ENCODE results near the gene OSTF1. TPM values are rescaled to one million over a fixed set of nuclear protein-coding genes. Genes with fewer than 3 reads are reported as not detected.

The OSTF1 gene
- total RNA-seq, 3 donors from 2014 or later = 26.9 to 38.9 (median 36.4) TPM

- no peak overlapping the region for H3K4me3 ChIP-seq
- TF ChIP-seq CTCF (IDR thresholded peaks at IDR 0.05) (no peak), POLR2AphosphoS5 (IDR thresholded peaks at IDR 0.05) (no peak), POLR2A (IDR thresholded peaks at IDR 0.05) (no peak)
- DNase-seq (ENCODE audit: low spot score in 2 of 2) = no peak
- H3K27ac ChIP-seq = no peak overlapping the region
- intact Hi-C loops (cut with DNase I; ENCODE audit: low total_unique reads) = no loop called here
- H3K9me3 ChIP-seq = no peaks in the 10 kb centered on the region
- no peaks in the 10 kb centered on the region for H3K4me1 ChIP-seq
- H3K27me3 ChIP-seq = no peaks in the 10 kb centered on the region
- no peaks in the 10 kb centered on the region for H3K36me3 ChIP-seq
Measured at GRCh38 chr9:75104607-75105006, 16.3 kb downstream of the OSTF1 start.

GRCh38 chr9:75105019-75105540 lies 16.8 kb downstream of the OSTF1 start:
- H3K4me1 ChIP-seq = no peaks in the 10 kb centered on the region
- DNase-seq (ENCODE audit: low spot score in 2 of 2) = no peak
- H3K36me3 ChIP-seq = no peaks in the 10 kb centered on the region
- H3K9me3 ChIP-seq = no peaks in the 10 kb centered on the region
- H3K27me3 ChIP-seq = no peaks in the 10 kb centered on the region
- intact Hi-C loops (cut with DNase I; ENCODE audit: low total_unique reads) = no loop called here
- no peak overlapping the region for H3K27ac ChIP-seq
- no peak for TF ChIP-seq POLR2A (IDR thresholded peaks at IDR 0.05)
- no peak for TF ChIP-seq POLR2AphosphoS5 (IDR thresholded peaks at IDR 0.05)
- no peak for TF ChIP-seq CTCF (IDR thresholded peaks at IDR 0.05)
- H3K4me3 ChIP-seq = no peak overlapping the region

- no peak for DNase-seq (ENCODE audit: low spot score in 2 of 2)
- H3K9me3 ChIP-seq = no peaks in the 10 kb centered on the region
- H3K4me3 ChIP-seq = no peak overlapping the region
- TF ChIP-seq POLR2A (IDR thresholded peaks at IDR 0.05) = no peak
- no peak for TF ChIP-seq POLR2AphosphoS5 (IDR thresholded peaks at IDR 0.05)
- no peak for TF ChIP-seq CTCF (IDR thresholded peaks at IDR 0.05)
- no peak overlapping the region for H3K27ac ChIP-seq
- H3K36me3 ChIP-seq = no peaks in the 10 kb centered on the region
- intact Hi-C loops (cut with DNase I; ENCODE audit: low total_unique reads) = no loop called here
- H3K27me3 ChIP-seq = no peaks in the 10 kb centered on the region
- no peaks in the 10 kb centered on the region for H3K4me1 ChIP-seq
Measured at GRCh38 chr9:75105841-75106240, 17.5 kb downstream of the OSTF1 start.

- H3K4me3 ChIP-seq = peak overlapping the region in 1 of 3 donors; percentile 26
- H3K4me1 ChIP-seq = no peaks in the 10 kb centered on the region
- intact Hi-C loops (cut with DNase I; ENCODE audit: low total_unique reads) = no loop called here
- TF ChIP-seq CTCF (IDR thresholded peaks at IDR 0.05) = no peak
- TF ChIP-seq POLR2AphosphoS5 (IDR thresholded peaks at IDR 0.05) = no peak
- TF ChIP-seq POLR2A (IDR thresholded peaks at IDR 0.05) = no peak
- H3K27ac ChIP-seq = peak overlapping the region in 1 of 2 donors; percentile 44
- no peaks in the 10 kb centered on the region for H3K27me3 ChIP-seq
- H3K9me3 ChIP-seq = no peaks in the 10 kb centered on the region
- no peak for DNase-seq (ENCODE audit: low spot score in 2 of 2)
- no peaks in the 10 kb centered on the region for H3K36me3 ChIP-seq
Measured at GRCh38 chr9:75106857-75107256, 18.5 kb downstream of the OSTF1 start.

- peak overlapping the region in 1 of 2 donors; percentile 38 for H3K27ac ChIP-seq
- no peaks in the 10 kb centered on the region for H3K36me3 ChIP-seq
- intact Hi-C loops (cut with DNase I; ENCODE audit: low total_unique reads) = no loop called here
- no peaks in the 10 kb centered on the region for H3K9me3 ChIP-seq
- no peaks in the 10 kb centered on the region for H3K4me1 ChIP-seq
- no peak overlapping the region for H3K4me3 ChIP-seq
- H3K27me3 ChIP-seq = no peaks in the 10 kb centered on the region
- TF ChIP-seq POLR2AphosphoS5 (IDR thresholded peaks at IDR 0.05) (no peak), POLR2A (IDR thresholded peaks at IDR 0.05) (no peak), CTCF (IDR thresholded peaks at IDR 0.05) (no peak)
- no peak for DNase-seq (ENCODE audit: low spot score in 2 of 2)
Measured at GRCh38 chr9:75108571-75108970, 20.3 kb downstream of the OSTF1 start.

Measured in breast epithelium (tissue), 4 donors.